Caco-2 (cell line): ENCODE data around the gene GATA3. TPM values are rescaled to one million over a fixed set of nuclear protein-coding genes. Genes with fewer than 3 reads are reported as not detected.
A peak's percentile ranks its signal among the peaks of the same experiment; 100 is the strongest.

ENCODE experiments used
- BruUV-seq: library from RNA; stranded (reverse); fragments of 400-500 nt; replicated peaks from 2 replicates; lab custom pipeline; 2021; lab: Mats Ljungman, UMichigan
- CTCF ChIA-PET: fragments of 300-600 bp; sonication (Branson Sonifier 250); formaldehyde crosslinking; loops from one replicate; lab custom pipeline; 2022; ENCODE audit warnings: antibody characterized with exemption; lab: Charles Lee
- POLR2A ChIA-PET: fragments of 300-600 bp; sonication (Branson Sonifier 250); formaldehyde crosslinking; loops from one replicate; lab custom pipeline; 2022; ENCODE audit warnings: antibody characterized with exemption; lab: Charles Lee
- DNase-seq, 2 experiments: peaks; one replicate each; pipeline versions ENCODE4 v3.0.0 to v3.0.0-alpha.2; 2020 to 2022
- H3K27me3 ChIP-seq: replicated peaks from 2 replicates; pipeline ENCODE4 v1.6.0; 2011; ENCODE audit warnings: low read length; ENCODE audit not compliant: control insufficient read depth, insufficient read depth
- H3K36me3 ChIP-seq: 2 replicates; pipeline ENCODE4 v1.5.1; 2011; ENCODE audit warnings: low read length; ENCODE audit not compliant: control insufficient read depth, insufficient read depth
- H3K4me1 ChIP-seq: fragments of 250-450 bp; sonication (Bioruptor Pico); 2 replicates; pipeline ENCODE4 v1.5.1; 2020; ENCODE audit warnings: mild to moderate bottlenecking
- H3K4me3 ChIP-seq: 2 replicates; pipeline ENCODE4 v1.5.1; 2011; ENCODE audit warnings: low read depth, mild to moderate bottlenecking, control low read depth, low read length
- H3K9me3 ChIP-seq: fragments of 250-450 bp; sonication (Bioruptor Pico); 2 replicates; pipeline ENCODE4 v1.5.1; 2020; ENCODE audit warnings: mild to moderate bottlenecking, moderate library complexity
- H3K27ac Mint-ChIP-seq: one replicate; pipeline ENCODE4 v1.8.0; 2022; ENCODE audit warnings: mixed read lengths; ENCODE audit not compliant: unreplicated experiment
- H3K27me3 Mint-ChIP-seq: one replicate; pipeline ENCODE4 v1.8.0; 2022; ENCODE audit warnings: mixed read lengths; ENCODE audit not compliant: insufficient read depth, unreplicated experiment
- H3K36me3 Mint-ChIP-seq: one replicate; pipeline ENCODE4 v1.8.0; 2022; ENCODE audit warnings: mild to moderate bottlenecking, mixed read lengths; ENCODE audit not compliant: insufficient read depth, unreplicated experiment
- H3K4me1 Mint-ChIP-seq: one replicate; pipeline ENCODE4 v1.8.0; 2022; ENCODE audit warnings: low read depth, mixed read lengths; ENCODE audit not compliant: unreplicated experiment
- H3K4me3 Mint-ChIP-seq: one replicate; pipeline ENCODE4 v1.8.0; 2022; ENCODE audit warnings: mild to moderate bottlenecking, moderate library complexity, mixed read lengths; ENCODE audit not compliant: unreplicated experiment
- H3K9me3 Mint-ChIP-seq: one replicate; pipeline ENCODE4 v1.8.0; 2022; ENCODE audit warnings: mixed read lengths; ENCODE audit not compliant: unreplicated experiment
- intact Hi-C: fragments of 100-400 bp; cut with micrococcal nuclease; formaldehyde crosslinking; loops from one replicate; pipeline ENCODE4 v1.10.0; 2022; ENCODE audit not compliant: unreplicated experiment
- total RNA-seq: library from RNA; stranded (reverse); gene quantifications from 2 replicates; pipeline ENCODE4 v1.2.3, GENCODE V29; 2022
- TF ChIP-seq, protein P1 (sequence below), 2 experiments: fragments of 200-600 bp in 1 of 2; IDR thresholded peaks; 1 replicate in 1 of 2; 2 replicates in 1 of 2; pipeline versions ENCODE4 v1.5.1 to v1.8.0; 2011 to 2022; ENCODE audit warnings: antibody characterized with exemption in 1 of 2, control low read depth in 1 of 2, inconsistent platforms in 1 of 2, low read depth in 1 of 2, low read length in 1 of 2, mild to moderate bottlenecking in 1 of 2, moderate library complexity in 1 of 2; ENCODE audit not compliant: insufficient read depth in 1 of 2, severe bottlenecking in 1 of 2, unreplicated experiment in 1 of 2

Gene GATA3
- total RNA-seq, 1 experiment from 2014 or later: 27.7 TPM

DNA sequence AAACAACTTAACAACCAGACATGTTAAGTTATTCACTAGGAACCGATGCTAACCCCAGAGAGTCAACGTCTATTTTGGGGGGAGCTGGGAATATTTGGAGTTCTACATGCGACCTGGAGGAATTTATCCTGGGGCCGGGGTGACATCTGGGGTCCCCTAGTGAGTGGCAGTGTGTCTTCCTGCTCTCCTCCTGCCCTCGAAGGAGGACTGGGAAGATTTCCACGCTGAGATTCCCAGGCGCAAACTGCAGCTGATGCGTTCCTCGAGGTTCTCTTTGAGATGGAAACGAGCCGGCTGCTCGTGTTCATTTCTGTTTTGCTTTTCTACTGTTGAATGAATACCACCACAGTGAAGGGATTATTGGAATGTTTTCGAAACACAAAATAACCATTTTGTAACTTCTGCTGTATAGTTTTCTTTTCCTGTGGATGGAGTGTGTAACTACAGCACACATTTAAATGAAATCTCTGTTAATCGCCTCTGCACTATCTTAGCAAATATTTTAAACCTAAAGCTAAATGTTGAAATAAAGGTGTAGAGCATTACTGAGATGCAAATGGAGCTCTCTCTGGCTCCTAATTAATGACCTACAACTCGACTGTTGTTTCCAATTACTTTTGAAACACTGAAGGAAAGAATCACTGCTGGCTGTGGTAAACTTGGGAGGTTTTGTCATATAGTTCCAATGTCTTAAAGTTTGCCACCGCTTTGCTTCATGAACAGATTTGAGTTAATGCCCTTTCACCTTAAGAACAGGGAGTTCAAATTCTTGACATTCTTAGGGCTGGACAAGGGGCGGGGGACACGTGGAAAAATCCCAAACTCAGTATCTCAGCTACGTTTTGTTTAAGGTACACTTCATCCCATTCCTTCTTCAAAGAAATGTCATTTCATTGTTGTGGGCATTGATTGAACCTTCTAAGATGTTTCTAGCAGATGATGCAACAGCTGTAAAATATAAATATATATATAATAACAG is 21.1 kb downstream of the GATA3 start:
- DNase-seq: peak; percentile 85
- POLR2A ChIA-PET: interaction anchor here (0.6 to 0.7 kb wide), 3 partner anchors 10 to 550 kb away, joined by 3 read pairs; no protein-coding TSS in a partner anchor
- Histone ChIP-seq H3K36me3 (peaks cover 7% of the 10 kb centered on the region), H3K4me1 (peaks cover 49% of the 10 kb centered on the region), H3K4me3 (no peak overlapping the region), H3K9me3 (no peaks in the 10 kb centered on the region), H3K27me3 (no peaks in the 10 kb centered on the region)
- no TSS peak for BruUV-seq
- peak overlapping the region; percentile 90 for H3K27ac Mint-ChIP-seq
- TF ChIP-seq, protein P1, sequence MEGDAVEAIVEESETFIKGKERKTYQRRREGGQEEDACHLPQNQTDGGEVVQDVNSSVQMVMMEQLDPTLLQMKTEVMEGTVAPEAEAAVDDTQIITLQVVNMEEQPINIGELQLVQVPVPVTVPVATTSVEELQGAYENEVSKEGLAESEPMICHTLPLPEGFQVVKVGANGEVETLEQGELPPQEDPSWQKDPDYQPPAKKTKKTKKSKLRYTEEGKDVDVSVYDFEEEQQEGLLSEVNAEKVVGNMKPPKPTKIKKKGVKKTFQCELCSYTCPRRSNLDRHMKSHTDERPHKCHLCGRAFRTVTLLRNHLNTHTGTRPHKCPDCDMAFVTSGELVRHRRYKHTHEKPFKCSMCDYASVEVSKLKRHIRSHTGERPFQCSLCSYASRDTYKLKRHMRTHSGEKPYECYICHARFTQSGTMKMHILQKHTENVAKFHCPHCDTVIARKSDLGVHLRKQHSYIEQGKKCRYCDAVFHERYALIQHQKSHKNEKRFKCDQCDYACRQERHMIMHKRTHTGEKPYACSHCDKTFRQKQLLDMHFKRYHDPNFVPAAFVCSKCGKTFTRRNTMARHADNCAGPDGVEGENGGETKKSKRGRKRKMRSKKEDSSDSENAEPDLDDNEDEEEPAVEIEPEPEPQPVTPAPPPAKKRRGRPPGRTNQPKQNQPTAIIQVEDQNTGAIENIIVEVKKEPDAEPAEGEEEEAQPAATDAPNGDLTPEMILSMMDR (IDR thresholded peaks at IDR 0.05; ENCODE audit: insufficient read depth in 1 of 2, low read depth in 1 of 2, low read length in 1 of 2, severe bottlenecking in 1 of 2, unreplicated experiment in 1 of 2): no peak
- CTCF ChIA-PET: interaction anchor here (0.6 to 1.1 kb wide), 3 partner anchors 12 to 257 kb away, joined by 3 to 4 read pairs (median 3); no protein-coding TSS in a partner anchor
- intact Hi-C loops: loop anchor here (1.0 kb wide), 3 partner anchors 22 to 291 kb away; no protein-coding TSS in a partner anchor
- no peaks in the 10 kb centered on the region for H3K9me3 Mint-ChIP-seq
- H3K4me3 Mint-ChIP-seq: peak overlapping the region; percentile 56
- H3K27me3 Mint-ChIP-seq: no peaks in the 10 kb centered on the region
- peaks cover 62% of the 10 kb centered on the region for H3K36me3 Mint-ChIP-seq
- peaks cover 58% of the 10 kb centered on the region for H3K4me1 Mint-ChIP-seq

DNA sequence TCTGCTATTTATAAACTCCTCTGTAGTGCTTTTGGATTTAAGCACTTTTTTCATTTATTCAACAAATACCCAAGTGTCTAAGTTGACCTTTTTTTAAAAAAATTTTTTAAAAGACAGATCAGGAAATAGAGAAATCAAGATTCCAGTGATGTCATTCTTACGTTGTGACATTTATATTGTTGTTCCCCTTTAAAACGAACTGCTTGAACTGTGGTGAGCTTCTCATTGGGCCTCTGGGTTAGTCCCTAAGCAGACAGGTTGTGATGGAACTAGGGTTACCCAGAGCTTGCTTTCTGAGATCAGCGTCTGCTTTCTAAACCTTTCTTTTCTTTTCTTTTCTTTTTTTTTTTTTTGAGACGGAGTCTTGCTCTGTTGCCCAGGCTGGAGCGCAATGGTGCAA is 22.4 kb downstream of the GATA3 start:
- no peak for DNase-seq
- TF ChIP-seq, protein P1 (IDR thresholded peaks at IDR 0.05; ENCODE audit: insufficient read depth in 1 of 2, low read depth in 1 of 2, low read length in 1 of 2, severe bottlenecking in 1 of 2, unreplicated experiment in 1 of 2): no peak
- H3K4me1 ChIP-seq: peaks cover 42% of the 10 kb centered on the region
- POLR2A ChIA-PET: interaction anchor here (0.6 kb wide), 1 partner anchor 15 kb away, joined by 3 read pairs; no protein-coding TSS in a partner anchor
- CTCF ChIA-PET: interaction anchor here (0.5 kb wide), 1 partner anchor 11 kb away, joined by 8 read pairs; no protein-coding TSS in a partner anchor
- no peak overlapping the region for H3K4me3 ChIP-seq
- H3K27me3 Mint-ChIP-seq: no peaks in the 10 kb centered on the region
- no TSS peak for BruUV-seq
- intact Hi-C loops: loop anchor here (1.0 kb wide), 2 partner anchors 24 to 26 kb away; no protein-coding TSS in a partner anchor
- no peaks in the 10 kb centered on the region for H3K9me3 ChIP-seq
- peaks cover 54% of the 10 kb centered on the region for H3K36me3 Mint-ChIP-seq
- H3K27me3 ChIP-seq: no peaks in the 10 kb centered on the region
- H3K4me3 Mint-ChIP-seq: no peak overlapping the region
- no peak overlapping the region for H3K27ac Mint-ChIP-seq
- H3K4me1 Mint-ChIP-seq: peaks cover 50% of the 10 kb centered on the region
- peaks cover 5% of the 10 kb centered on the region for H3K36me3 ChIP-seq
- H3K9me3 Mint-ChIP-seq: no peaks in the 10 kb centered on the region

DNA sequence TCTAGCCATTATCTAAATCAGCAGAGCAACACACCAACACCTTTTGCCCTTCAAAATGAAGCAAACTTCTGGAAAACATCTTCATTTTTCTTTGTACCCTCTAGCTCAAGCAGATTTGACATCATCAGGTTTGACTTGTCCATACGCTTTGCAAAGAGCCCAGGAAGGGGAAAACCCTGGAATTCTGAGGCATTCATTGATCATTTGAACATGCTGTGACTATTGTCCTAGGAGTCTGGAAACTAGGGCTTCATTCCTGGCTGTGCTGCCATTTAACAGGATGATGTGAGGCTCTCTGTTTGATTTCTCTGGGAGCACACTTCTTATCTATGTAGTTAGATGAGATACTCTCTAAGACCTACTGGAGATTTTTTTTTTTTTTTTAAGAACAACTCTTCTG is 23.5 kb downstream of the GATA3 start:
- H3K36me3 Mint-ChIP-seq: peaks cover 43% of the 10 kb centered on the region
- BruUV-seq: no TSS peak
- H3K4me1 ChIP-seq: peaks cover 34% of the 10 kb centered on the region
- no peaks in the 10 kb centered on the region for H3K9me3 Mint-ChIP-seq
- intact Hi-C loops: no loop called here
- peaks cover 4% of the 10 kb centered on the region for H3K36me3 ChIP-seq
- no peak for DNase-seq
- no peaks in the 10 kb centered on the region for H3K27me3 ChIP-seq
- no peak overlapping the region for H3K4me3 Mint-ChIP-seq
- no peak overlapping the region for H3K4me3 ChIP-seq
- no peaks in the 10 kb centered on the region for H3K9me3 ChIP-seq
- no peaks in the 10 kb centered on the region for H3K27me3 Mint-ChIP-seq
- H3K27ac Mint-ChIP-seq: peak overlapping the region; percentile 66
- TF ChIP-seq, protein P1 (IDR thresholded peaks at IDR 0.05; ENCODE audit: insufficient read depth in 1 of 2, low read depth in 1 of 2, low read length in 1 of 2, severe bottlenecking in 1 of 2, unreplicated experiment in 1 of 2): no peak
- ChIA-PET POLR2A (no interaction called here), CTCF (no interaction called here)
- H3K4me1 Mint-ChIP-seq: peaks cover 44% of the 10 kb centered on the region
